Measurements from ENCODE around the gene TBX4. TPM values are rescaled to one million over a fixed set of nuclear protein-coding genes. Genes with fewer than 3 reads are reported as not detected.

Gene TBX4
- total and polyA plus RNA-seq, 2 of the 13 experiments (the other 11 are each of a cell fraction or from before 2014, with no cell fraction given): 0.11 to 1.1 TPM

DNA sequence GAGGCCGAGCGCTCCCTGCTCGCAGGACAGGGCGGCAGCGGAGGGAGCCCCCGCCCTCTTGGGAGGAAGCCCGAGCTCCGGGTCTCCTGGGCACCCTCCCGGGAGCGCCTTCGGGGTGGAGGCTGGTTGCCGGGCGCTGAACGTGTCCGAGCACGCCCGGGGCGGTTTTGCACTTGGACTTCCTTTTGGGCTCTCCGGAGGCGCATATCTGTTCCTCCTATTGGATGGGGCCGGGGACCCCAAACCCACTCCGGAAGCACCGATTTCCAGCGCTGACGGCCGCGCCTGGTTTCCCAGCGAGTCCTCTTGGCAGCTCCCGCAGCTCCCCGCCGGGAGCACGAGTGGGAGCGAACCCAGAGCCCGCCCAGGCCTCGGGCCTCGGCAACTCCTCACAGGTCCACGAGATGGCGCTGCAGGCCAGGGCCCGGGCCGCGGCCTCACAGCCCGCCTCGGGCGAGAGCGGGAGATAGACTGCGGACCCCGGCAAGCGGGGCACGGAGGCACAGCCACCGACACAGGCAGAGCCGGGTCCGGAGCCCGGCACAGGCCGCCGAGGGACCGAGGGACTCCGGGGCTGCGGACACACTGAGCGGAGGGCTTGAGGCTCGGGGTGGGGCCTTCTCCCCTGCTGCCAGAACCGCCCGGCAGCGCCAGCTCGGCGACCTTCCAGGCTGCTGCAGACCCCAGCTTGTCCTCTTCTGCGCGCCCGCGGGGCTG lies 39.9 kb upstream of the TBX4 start (continued):
- TF ChIP-seq, protein P1, sequence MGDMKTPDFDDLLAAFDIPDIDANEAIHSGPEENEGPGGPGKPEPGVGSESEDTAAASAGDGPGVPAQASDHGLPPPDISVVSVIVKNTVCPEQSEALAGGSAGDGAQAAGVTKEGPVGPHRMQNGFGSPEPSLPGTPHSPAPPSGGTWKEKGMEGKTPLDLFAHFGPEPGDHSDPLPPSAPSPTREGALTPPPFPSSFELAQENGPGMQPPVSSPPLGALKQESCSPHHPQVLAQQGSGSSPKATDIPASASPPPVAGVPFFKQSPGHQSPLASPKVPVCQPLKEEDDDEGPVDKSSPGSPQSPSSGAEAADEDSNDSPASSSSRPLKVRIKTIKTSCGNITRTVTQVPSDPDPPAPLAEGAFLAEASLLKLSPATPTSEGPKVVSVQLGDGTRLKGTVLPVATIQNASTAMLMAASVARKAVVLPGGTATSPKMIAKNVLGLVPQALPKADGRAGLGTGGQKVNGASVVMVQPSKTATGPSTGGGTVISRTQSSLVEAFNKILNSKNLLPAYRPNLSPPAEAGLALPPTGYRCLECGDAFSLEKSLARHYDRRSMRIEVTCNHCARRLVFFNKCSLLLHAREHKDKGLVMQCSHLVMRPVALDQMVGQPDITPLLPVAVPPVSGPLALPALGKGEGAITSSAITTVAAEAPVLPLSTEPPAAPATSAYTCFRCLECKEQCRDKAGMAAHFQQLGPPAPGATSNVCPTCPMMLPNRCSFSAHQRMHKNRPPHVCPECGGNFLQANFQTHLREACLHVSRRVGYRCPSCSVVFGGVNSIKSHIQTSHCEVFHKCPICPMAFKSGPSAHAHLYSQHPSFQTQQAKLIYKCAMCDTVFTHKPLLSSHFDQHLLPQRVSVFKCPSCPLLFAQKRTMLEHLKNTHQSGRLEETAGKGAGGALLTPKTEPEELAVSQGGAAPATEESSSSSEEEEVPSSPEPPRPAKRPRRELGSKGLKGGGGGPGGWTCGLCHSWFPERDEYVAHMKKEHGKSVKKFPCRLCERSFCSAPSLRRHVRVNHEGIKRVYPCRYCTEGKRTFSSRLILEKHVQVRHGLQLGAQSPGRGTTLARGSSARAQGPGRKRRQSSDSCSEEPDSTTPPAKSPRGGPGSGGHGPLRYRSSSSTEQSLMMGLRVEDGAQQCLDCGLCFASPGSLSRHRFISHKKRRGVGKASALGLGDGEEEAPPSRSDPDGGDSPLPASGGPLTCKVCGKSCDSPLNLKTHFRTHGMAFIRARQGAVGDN (CRISPR knock-in tag; IDR thresholded peaks at IDR 0.05): peak; percentile 96
- TF ChIP-seq TP53 (CRISPR knock-in tag; conservative IDR thresholded peaks at IDR 0.05) (peak; percentile 34; the same call in 1 of the 2 replicates), ATM (IDR thresholded peaks at IDR 0.05; ENCODE audit: borderline replicate concordance) (no peak), MTF1 (CRISPR knock-in tag; IDR thresholded peaks at IDR 0.05) (no peak; the same call in 1 of the 2 replicates), U2AF1 (optimal IDR thresholded peaks at IDR 0.05; ENCODE audit: low read depth, low read length) (peak; percentile 74), MAZ (IDR thresholded peaks at IDR 0.05; ENCODE audit: borderline replicate concordance, low read depth, low read length) (0 out of 2 replicates have a peak, but pooled peaks have one; percentile 16), MAZ (CRISPR knock-in tag; IDR thresholded peaks at IDR 0.05; ENCODE audit: low read depth) (peak; percentile 95; the same call in 1 of the 2 replicates), ZNF552 (CRISPR knock-in tag; IDR thresholded peaks at IDR 0.05; ENCODE audit: borderline replicate concordance) (peak; percentile 83; the same call in 1 of the 2 replicates), ZNF33B (CRISPR knock-in tag; IDR thresholded peaks at IDR 0.05) (no peak; the same call in 1 of the 2 replicates), SP2 (CRISPR knock-in tag; IDR thresholded peaks at IDR 0.05) (no peak; the same call in 1 of the 2 replicates), TOE1 (CRISPR knock-in tag; IDR thresholded peaks at IDR 0.05) (peak; percentile 77; the same call in 1 of the 2 replicates), YEATS2 (CRISPR knock-in tag; IDR thresholded peaks at IDR 0.05; ENCODE audit: borderline replicate concordance) (peak; percentile 68), SP1 (IDR thresholded peaks at IDR 0.05) (no peak), SP1 (CRISPR knock-in tag; IDR thresholded peaks at IDR 0.05) (no peak; the same call in 1 of the 2 replicates), TEAD3 (CRISPR knock-in tag; optimal IDR thresholded peaks at IDR 0.05; ENCODE audit: borderline replicate concordance) (peak; percentile 73), KAT8 (CRISPR knock-in tag; IDR thresholded peaks at IDR 0.05) (peak; percentile 78)
- TF ChIP-seq, protein P2, sequence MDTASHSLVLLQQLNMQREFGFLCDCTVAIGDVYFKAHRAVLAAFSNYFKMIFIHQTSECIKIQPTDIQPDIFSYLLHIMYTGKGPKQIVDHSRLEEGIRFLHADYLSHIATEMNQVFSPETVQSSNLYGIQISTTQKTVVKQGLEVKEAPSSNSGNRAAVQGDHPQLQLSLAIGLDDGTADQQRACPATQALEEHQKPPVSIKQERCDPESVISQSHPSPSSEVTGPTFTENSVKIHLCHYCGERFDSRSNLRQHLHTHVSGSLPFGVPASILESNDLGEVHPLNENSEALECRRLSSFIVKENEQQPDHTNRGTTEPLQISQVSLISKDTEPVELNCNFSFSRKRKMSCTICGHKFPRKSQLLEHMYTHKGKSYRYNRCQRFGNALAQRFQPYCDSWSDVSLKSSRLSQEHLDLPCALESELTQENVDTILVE (CRISPR knock-in tag; IDR thresholded peaks at IDR 0.05): peak; percentile 83; the same call in 1 of the 2 replicates
- TF ChIP-seq, protein P3, sequence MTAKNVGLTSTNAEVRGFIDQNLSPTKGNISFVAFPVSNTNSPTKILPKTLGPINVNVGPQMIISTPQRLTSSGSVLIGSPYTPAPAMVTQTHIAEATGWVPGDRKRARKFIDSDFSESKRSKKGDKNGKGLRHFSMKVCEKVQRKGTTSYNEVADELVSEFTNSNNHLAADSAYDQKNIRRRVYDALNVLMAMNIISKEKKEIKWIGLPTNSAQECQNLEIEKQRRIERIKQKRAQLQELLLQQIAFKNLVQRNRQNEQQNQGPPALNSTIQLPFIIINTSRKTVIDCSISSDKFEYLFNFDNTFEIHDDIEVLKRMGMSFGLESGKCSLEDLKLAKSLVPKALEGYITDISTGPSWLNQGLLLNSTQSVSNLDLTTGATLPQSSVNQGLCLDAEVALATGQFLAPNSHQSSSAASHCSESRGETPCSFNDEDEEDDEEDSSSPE (CRISPR knock-in tag; IDR thresholded peaks at IDR 0.05): peak; percentile 92
- TF ChIP-seq, protein P4, sequence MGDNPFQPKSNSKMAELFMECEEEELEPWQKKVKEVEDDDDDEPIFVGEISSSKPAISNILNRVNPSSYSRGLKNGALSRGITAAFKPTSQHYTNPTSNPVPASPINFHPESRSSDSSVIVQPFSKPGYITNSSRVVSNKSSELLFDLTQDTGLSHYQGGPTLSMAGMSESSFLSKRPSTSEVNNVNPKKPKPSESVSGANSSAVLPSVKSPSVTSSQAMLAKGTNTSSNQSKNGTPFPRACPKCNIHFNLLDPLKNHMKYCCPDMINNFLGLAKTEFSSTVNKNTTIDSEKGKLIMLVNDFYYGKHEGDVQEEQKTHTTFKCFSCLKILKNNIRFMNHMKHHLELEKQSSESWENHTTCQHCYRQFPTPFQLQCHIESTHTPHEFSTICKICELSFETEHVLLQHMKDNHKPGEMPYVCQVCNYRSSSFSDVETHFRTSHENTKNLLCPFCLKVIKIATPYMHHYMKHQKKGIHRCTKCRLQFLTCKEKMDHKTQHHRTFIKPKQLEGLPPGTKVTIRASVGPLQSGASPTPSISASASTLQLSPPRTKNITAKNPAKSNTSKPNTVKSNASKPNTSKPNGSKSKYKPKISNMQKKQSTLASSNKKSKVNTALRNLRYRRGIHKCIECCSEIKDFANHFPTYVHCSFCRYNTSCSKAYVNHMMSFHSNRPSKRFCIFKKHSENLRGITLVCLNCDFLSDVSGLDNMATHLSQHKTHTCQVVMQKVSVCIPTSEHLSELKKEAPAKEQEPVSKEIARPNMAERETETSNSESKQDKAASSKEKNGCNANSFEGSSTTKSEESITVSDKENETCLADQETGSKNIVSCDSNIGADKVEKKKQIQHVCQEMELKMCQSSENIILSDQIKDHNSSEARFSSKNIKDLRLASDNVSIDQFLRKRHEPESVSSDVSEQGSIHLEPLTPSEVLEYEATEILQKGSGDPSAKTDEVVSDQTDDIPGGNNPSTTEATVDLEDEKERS (CRISPR knock-in tag; IDR thresholded peaks at IDR 0.05): peak; percentile 58; the same call in 1 of the 2 replicates
- TF ChIP-seq, protein P5, sequence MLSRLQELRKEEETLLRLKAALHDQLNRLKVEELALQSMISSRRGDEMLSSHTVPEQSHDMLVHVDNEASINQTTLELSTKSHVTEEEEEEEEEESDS (CRISPR knock-in tag; IDR thresholded peaks at IDR 0.05; ENCODE audit: borderline replicate concordance): no peak

Measured in HepG2 (cell line).